Vagina (tissue), 2 donors: ENCODE data around the gene CEP152.

Source experiments
- POLR2A ChIP-seq, 2 donors: fragments of 450-650 bp; IDR thresholded peaks; one replicate each; pipeline ENCODE4 v1.6.1; 2017; ENCODE audit warnings: antibody characterized with exemption in 2 of 2, mild to moderate bottlenecking in 2 of 2, moderate library complexity in 2 of 2
- TF ChIP-seq, protein P1 (sequence below), 3 experiments: fragments of 450-650 bp in 2 of 3; fragments of 200-600 bp in 1 of 3; sonication (generic) in 1 of 3; IDR thresholded peaks; one replicate each; pipeline ENCODE4 v1.5.1; 2017 to 2019; ENCODE audit warnings: antibody characterized with exemption in 3 of 3, mild to moderate bottlenecking in 2 of 3, moderate library complexity in 2 of 3

- TF ChIP-seq, protein P1, sequence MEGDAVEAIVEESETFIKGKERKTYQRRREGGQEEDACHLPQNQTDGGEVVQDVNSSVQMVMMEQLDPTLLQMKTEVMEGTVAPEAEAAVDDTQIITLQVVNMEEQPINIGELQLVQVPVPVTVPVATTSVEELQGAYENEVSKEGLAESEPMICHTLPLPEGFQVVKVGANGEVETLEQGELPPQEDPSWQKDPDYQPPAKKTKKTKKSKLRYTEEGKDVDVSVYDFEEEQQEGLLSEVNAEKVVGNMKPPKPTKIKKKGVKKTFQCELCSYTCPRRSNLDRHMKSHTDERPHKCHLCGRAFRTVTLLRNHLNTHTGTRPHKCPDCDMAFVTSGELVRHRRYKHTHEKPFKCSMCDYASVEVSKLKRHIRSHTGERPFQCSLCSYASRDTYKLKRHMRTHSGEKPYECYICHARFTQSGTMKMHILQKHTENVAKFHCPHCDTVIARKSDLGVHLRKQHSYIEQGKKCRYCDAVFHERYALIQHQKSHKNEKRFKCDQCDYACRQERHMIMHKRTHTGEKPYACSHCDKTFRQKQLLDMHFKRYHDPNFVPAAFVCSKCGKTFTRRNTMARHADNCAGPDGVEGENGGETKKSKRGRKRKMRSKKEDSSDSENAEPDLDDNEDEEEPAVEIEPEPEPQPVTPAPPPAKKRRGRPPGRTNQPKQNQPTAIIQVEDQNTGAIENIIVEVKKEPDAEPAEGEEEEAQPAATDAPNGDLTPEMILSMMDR (IDR thresholded peaks at IDR 0.05), result no peak
- no peak for TF ChIP-seq POLR2A (IDR thresholded peaks at IDR 0.05)
Observed at GRCh38 chr15:48695088-48695826, 115.6 kb downstream of the CEP152 start.
